Measurements from ENCODE around the gene TMOD3.

Gene TMOD3

GRCh38 chr15:51799282-51800252 is 29.9 kb upstream of the TMOD3 start:
- H3K36me3 ChIP-seq (ENCODE audit: control insufficient read depth, low read depth, low read length): no peaks in the 10 kb centered on the region
- H3K4me3 ChIP-seq (ENCODE audit: low read length): no peak overlapping the region
- H3K27ac ChIP-seq (ENCODE audit: low read length): no peak overlapping the region
- no peaks in the 10 kb centered on the region for H3K4me1 ChIP-seq (ENCODE audit: control insufficient read depth, low read depth, low read length)
- no peaks in the 10 kb centered on the region for H3K9me3 ChIP-seq (ENCODE audit: control insufficient read depth, low read depth, low read length)
- no peak overlapping the region for H3K9ac ChIP-seq (ENCODE audit: low read length)
- H3K27me3 ChIP-seq (ENCODE audit: control insufficient read depth, insufficient read depth, low read length): no peaks in the 10 kb centered on the region

- H3K9me3 ChIP-seq (ENCODE audit: control insufficient read depth, low read depth, low read length): no peaks in the 10 kb centered on the region
- no peak overlapping the region for H3K4me3 ChIP-seq (ENCODE audit: low read length)
- H3K27me3 ChIP-seq (ENCODE audit: control insufficient read depth, insufficient read depth, low read length): no peaks in the 10 kb centered on the region
- no peak overlapping the region for H3K27ac ChIP-seq (ENCODE audit: low read length)
- H3K9ac ChIP-seq (ENCODE audit: low read length): no peak overlapping the region
- no peaks in the 10 kb centered on the region for H3K4me1 ChIP-seq (ENCODE audit: control insufficient read depth, low read depth, low read length)
- H3K36me3 ChIP-seq (ENCODE audit: control insufficient read depth, low read depth, low read length): no peaks in the 10 kb centered on the region
These were observed 28.0 kb upstream of the TMOD3 start for GRCh38 chr15:51801391-51801835.

GRCh38 chr15:51802593-51802992 is 26.9 kb upstream of the TMOD3 start:
- Histone ChIP-seq H3K4me3 (ENCODE audit: low read length) (no peak overlapping the region), H3K9ac (ENCODE audit: low read length) (no peak overlapping the region), H3K27ac (ENCODE audit: low read length) (no peak overlapping the region), H3K36me3 (ENCODE audit: control insufficient read depth, low read depth, low read length) (no peaks in the 10 kb centered on the region), H3K4me1 (ENCODE audit: control insufficient read depth, low read depth, low read length) (no peaks in the 10 kb centered on the region), H3K9me3 (ENCODE audit: control insufficient read depth, low read depth, low read length) (no peaks in the 10 kb centered on the region), H3K27me3 (ENCODE audit: control insufficient read depth, insufficient read depth, low read length) (no peaks in the 10 kb centered on the region)

GRCh38 chr15:51803965-51804364 is 25.5 kb upstream of the TMOD3 start:
- no peaks in the 10 kb centered on the region for H3K36me3 ChIP-seq (ENCODE audit: control insufficient read depth, low read depth, low read length)
- H3K4me1 ChIP-seq (ENCODE audit: control insufficient read depth, low read depth, low read length): no peaks in the 10 kb centered on the region
- H3K27me3 ChIP-seq (ENCODE audit: control insufficient read depth, insufficient read depth, low read length): no peaks in the 10 kb centered on the region
- H3K9ac ChIP-seq (ENCODE audit: low read length): no peak overlapping the region
- no peaks in the 10 kb centered on the region for H3K9me3 ChIP-seq (ENCODE audit: control insufficient read depth, low read depth, low read length)
- no peak overlapping the region for H3K27ac ChIP-seq (ENCODE audit: low read length)
- H3K4me3 ChIP-seq (ENCODE audit: low read length): no peak overlapping the region

GRCh38 chr15:51806123-51806522 is 23.3 kb upstream of the TMOD3 start:
- Histone ChIP-seq H3K9me3 (ENCODE audit: control insufficient read depth, low read depth, low read length) (no peaks in the 10 kb centered on the region), H3K4me1 (ENCODE audit: control insufficient read depth, low read depth, low read length) (no peaks in the 10 kb centered on the region), H3K4me3 (ENCODE audit: low read length) (no peak overlapping the region), H3K9ac (ENCODE audit: low read length) (no peak overlapping the region), H3K36me3 (ENCODE audit: control insufficient read depth, low read depth, low read length) (no peaks in the 10 kb centered on the region), H3K27ac (ENCODE audit: low read length) (no peak overlapping the region), H3K27me3 (ENCODE audit: control insufficient read depth, insufficient read depth, low read length) (no peaks in the 10 kb centered on the region)

- no peaks in the 10 kb centered on the region for H3K36me3 ChIP-seq (ENCODE audit: control insufficient read depth, low read depth, low read length)
- no peak overlapping the region for H3K9ac ChIP-seq (ENCODE audit: low read length)
- no peaks in the 10 kb centered on the region for H3K4me1 ChIP-seq (ENCODE audit: control insufficient read depth, low read depth, low read length)
- no peak overlapping the region for H3K27ac ChIP-seq (ENCODE audit: low read length)
- no peaks in the 10 kb centered on the region for H3K9me3 ChIP-seq (ENCODE audit: control insufficient read depth, low read depth, low read length)
- H3K27me3 ChIP-seq (ENCODE audit: control insufficient read depth, insufficient read depth, low read length): no peaks in the 10 kb centered on the region
- H3K4me3 ChIP-seq (ENCODE audit: low read length): no peak overlapping the region
These were observed 20.0 kb upstream of the TMOD3 start for GRCh38 chr15:51809457-51809856.

- no peaks in the 10 kb centered on the region for H3K36me3 ChIP-seq (ENCODE audit: control insufficient read depth, low read depth, low read length)
- no peak overlapping the region for H3K9ac ChIP-seq (ENCODE audit: low read length)
- no peak overlapping the region for H3K27ac ChIP-seq (ENCODE audit: low read length)
- no peak overlapping the region for H3K4me3 ChIP-seq (ENCODE audit: low read length)
- no peaks in the 10 kb centered on the region for H3K4me1 ChIP-seq (ENCODE audit: control insufficient read depth, low read depth, low read length)
- no peaks in the 10 kb centered on the region for H3K9me3 ChIP-seq (ENCODE audit: control insufficient read depth, low read depth, low read length)
- H3K27me3 ChIP-seq (ENCODE audit: control insufficient read depth, insufficient read depth, low read length): no peaks in the 10 kb centered on the region
These were observed 16.9 kb upstream of the TMOD3 start for GRCh38 chr15:51812598-51812997.

- H3K9me3 ChIP-seq (ENCODE audit: control insufficient read depth, low read depth, low read length): no peaks in the 10 kb centered on the region
- H3K4me3 ChIP-seq (ENCODE audit: low read length): no peak overlapping the region
These were observed 14.8 kb upstream of the TMOD3 start for GRCh38 chr15:51814606-51815005.

GRCh38 chr15:51816611-51817010 is 12.8 kb upstream of the TMOD3 start:
- Histone ChIP-seq H3K36me3 (ENCODE audit: control insufficient read depth, low read depth, low read length) (no peaks in the 10 kb centered on the region), H3K9me3 (ENCODE audit: control insufficient read depth, low read depth, low read length) (no peaks in the 10 kb centered on the region), H3K4me3 (ENCODE audit: low read length) (no peak overlapping the region), H3K27me3 (ENCODE audit: control insufficient read depth, insufficient read depth, low read length) (no peaks in the 10 kb centered on the region), H3K4me1 (ENCODE audit: control insufficient read depth, low read depth, low read length) (peaks cover 6% of the 10 kb centered on the region), H3K9ac (ENCODE audit: low read length) (no peak overlapping the region), H3K27ac (ENCODE audit: low read length) (no peak overlapping the region)

More at GRCh38 chr15:51814606-51815005, 14.8 kb upstream of the TMOD3 start:
- Histone ChIP-seq H3K36me3 (ENCODE audit: control insufficient read depth, low read depth, low read length) (no peaks in the 10 kb centered on the region), H3K27ac (ENCODE audit: low read length) (no peak overlapping the region), H3K27me3 (ENCODE audit: control insufficient read depth, insufficient read depth, low read length) (no peaks in the 10 kb centered on the region), H3K9ac (ENCODE audit: low read length) (no peak overlapping the region), H3K4me1 (ENCODE audit: control insufficient read depth, low read depth, low read length) (peaks cover 6% of the 10 kb centered on the region)

GRCh38 chr15:51818150-51818549 is 11.3 kb upstream of the TMOD3 start:
- no peaks in the 10 kb centered on the region for H3K9me3 ChIP-seq (ENCODE audit: control insufficient read depth, low read depth, low read length)
- peaks cover 6% of the 10 kb centered on the region for H3K4me1 ChIP-seq (ENCODE audit: control insufficient read depth, low read depth, low read length)
- no peak overlapping the region for H3K4me3 ChIP-seq (ENCODE audit: low read length)
- H3K9ac ChIP-seq (ENCODE audit: low read length): no peak overlapping the region
- H3K27ac ChIP-seq (ENCODE audit: low read length): no peak overlapping the region
- no peaks in the 10 kb centered on the region for H3K36me3 ChIP-seq (ENCODE audit: control insufficient read depth, low read depth, low read length)
- H3K27me3 ChIP-seq (ENCODE audit: control insufficient read depth, insufficient read depth, low read length): no peaks in the 10 kb centered on the region

- Histone ChIP-seq H3K36me3 (ENCODE audit: control insufficient read depth, low read depth, low read length) (no peaks in the 10 kb centered on the region), H3K27ac (ENCODE audit: low read length) (no peak overlapping the region), H3K4me3 (ENCODE audit: low read length) (no peak overlapping the region), H3K9me3 (ENCODE audit: control insufficient read depth, low read depth, low read length) (no peaks in the 10 kb centered on the region), H3K4me1 (ENCODE audit: control insufficient read depth, low read depth, low read length) (peaks cover 2% of the 10 kb centered on the region), H3K27me3 (ENCODE audit: control insufficient read depth, insufficient read depth, low read length) (no peaks in the 10 kb centered on the region), H3K9ac (ENCODE audit: low read length) (no peak overlapping the region)
These were observed 3.8 kb upstream of the TMOD3 start for GRCh38 chr15:51825698-51826097.
